SK-N-SH (cell line): Measurements from ENCODE around the gene MAPK4. TPM values are rescaled to one million over a fixed set of nuclear protein-coding genes. Genes with fewer than 3 reads are reported as not detected.

Experiments
- CTCF ChIA-PET: fragments of 300-600, 350-600 bp; formaldehyde crosslinking; extraction: SDS; loops from one replicate; lab custom pipeline; 2021; lab: Yijun Ruan, JAX
- POLR2A ChIA-PET: fragments of 350-600 bp; sonication (Branson Sonifier 250); formaldehyde crosslinking; extraction: SDS; loops from one replicate; lab custom pipeline; 2020; ENCODE audit warnings: antibody characterized with exemption, inconsistent platforms; lab: Yijun Ruan, JAX
- DNase-seq: peaks from one replicate; pipeline ENCODE4 v3.0.0; 2012
- H2AFZ ChIP-seq: fragments of 200-600 bp; sonication (generic); 2 replicates; pipeline ENCODE4 v1.8.1; 2016; ENCODE audit warnings: antibody characterized with exemption, mild to moderate bottlenecking, low read depth
- H3F3A ChIP-seq: fragments of 200-600 bp; sonication (generic); replicated peaks from 2 replicates; pipeline ENCODE3; 2016; ENCODE audit warnings: antibody characterized with exemption, mild to moderate bottlenecking; ENCODE audit not compliant: insufficient read depth
- H3K27ac ChIP-seq, 2 experiments: fragments of 200-500 bp in 1 of 2; fragments of 200-600 bp in 1 of 2; sonication (Bioruptor generic) in 1 of 2; sonication (generic), shearing (Covaris generic) in 1 of 2; 2 replicates each; pipeline versions ENCODE4 v1.5.1 to v1.6.1; 2014 to 2016; ENCODE audit warnings: low read depth in 2 of 2, inconsistent platforms in 1 of 2, low read length in 1 of 2, mild to moderate bottlenecking in 1 of 2, mixed read lengths in 1 of 2
- H3K27me3 ChIP-seq: fragments of 200-600 bp; sonication (generic), shearing (Covaris generic); 2 replicates; pipeline ENCODE4 v1.6.1; 2016; ENCODE audit warnings: mixed run types; ENCODE audit not compliant: insufficient read depth
- H3K36me3 ChIP-seq, 2 experiments: fragments of 200-500 bp in 1 of 2; fragments of 200-600 bp in 1 of 2; sonication (Bioruptor generic) in 1 of 2; sonication (generic) in 1 of 2; replicated peaks in 1 of 2; 2 replicates each; pipeline versions ENCODE3 to v1.5.1; 2014 to 2016; ENCODE audit warnings: low read length in 1 of 2, mild to moderate bottlenecking in 1 of 2; ENCODE audit not compliant: insufficient read depth in 2 of 2, control insufficient read depth in 1 of 2
- H3K4me1 ChIP-seq, 2 experiments: fragments of 200-500 bp in 1 of 2; fragments of 200-600 bp in 1 of 2; sonication (Bioruptor generic) in 1 of 2; sonication (generic), shearing (Covaris generic) in 1 of 2; 2 replicates each; pipeline versions ENCODE4 v1.5.1 to v1.6.1; 2014 to 2016; ENCODE audit warnings: low read depth in 1 of 2, low read length in 1 of 2, mixed run types in 1 of 2; ENCODE audit not compliant: insufficient read depth in 2 of 2, control insufficient read depth in 1 of 2
- H3K4me2 ChIP-seq: fragments of 200-600 bp; sonication (generic), shearing (Covaris generic); 2 replicates; pipeline ENCODE4 v1.6.1; 2017; ENCODE audit warnings: mixed run types
- H3K4me3 ChIP-seq, 2 experiments: fragments of 200-500 bp in 1 of 2; fragments of 200-600 bp in 1 of 2; sonication (Bioruptor generic) in 1 of 2; sonication (generic), shearing (Covaris generic) in 1 of 2; 2 replicates each; pipeline versions ENCODE4 v1.5.1 to v1.8.1; 2014 to 2016; ENCODE audit warnings: low read depth in 2 of 2, inconsistent platforms in 1 of 2, low read length in 1 of 2, mild to moderate bottlenecking in 1 of 2, mixed read lengths in 1 of 2, moderate library complexity in 1 of 2
- H3K79me2 ChIP-seq: fragments of 200-600 bp; sonication (generic); 2 replicates; pipeline ENCODE4 v1.8.1; 2017; ENCODE audit warnings: mild to moderate bottlenecking; ENCODE audit not compliant: insufficient read depth
- H3K9ac ChIP-seq: fragments of 200-600 bp; sonication (generic); 2 replicates; pipeline ENCODE4 v1.6.1; 2017; ENCODE audit warnings: mixed run types
- H3K9me2 ChIP-seq: fragments of 200-600 bp; sonication (generic); 2 replicates; pipeline ENCODE4 v1.6.1; 2017; ENCODE audit warnings: mixed run types
- H3K9me3 ChIP-seq: fragments of 200-600 bp; sonication (generic); 2 replicates; pipeline ENCODE4 v1.6.1; 2017; ENCODE audit warnings: mixed run types, mild to moderate bottlenecking, moderate library complexity
- H4K20me1 ChIP-seq: fragments of 200-600 bp; sonication (generic); 2 replicates; pipeline ENCODE4 v1.6.1; 2017; ENCODE audit warnings: mild to moderate bottlenecking, mixed run types; ENCODE audit not compliant: insufficient read depth
- EZH2phosphoT487 ChIP-seq: fragments of 200-600 bp; sonication (generic); IDR thresholded peaks from 2 replicates; pipeline ENCODE4 v1.6.1; 2017; ENCODE audit warnings: low read depth, mixed run types, mild to moderate bottlenecking, antibody characterized with exemption, moderate library complexity, borderline replicate concordance
- FOSL2 ChIP-seq: IDR thresholded peaks from 2 replicates; pipeline ENCODE4 v1.4.0; 2012; ENCODE audit warnings: low read depth, mild to moderate bottlenecking, moderate library complexity, borderline replicate concordance
- NRF1 ChIP-seq: IDR thresholded peaks from 2 replicates; pipeline ENCODE4 v1.6.1; 2012; ENCODE audit warnings: low read depth, mild to moderate bottlenecking, low read length
- RAD21 ChIP-seq: IDR thresholded peaks from 2 replicates; pipeline ENCODE4 v1.6.1; 2012; ENCODE audit warnings: mild to moderate bottlenecking, low read length
- SIN3A ChIP-seq: IDR thresholded peaks from 2 replicates; pipeline ENCODE4 v1.6.1; 2012; ENCODE audit warnings: low read depth, mild to moderate bottlenecking, low read length, moderate library complexity, borderline replicate concordance
- SMC3 ChIP-seq: IDR thresholded peaks from 2 replicates; pipeline ENCODE4 v1.6.1; 2012; ENCODE audit warnings: low read depth, low read length, improper control_type of control experiment
- TAF1 ChIP-seq: IDR thresholded peaks from 2 replicates; pipeline ENCODE4 v1.6.1; 2012; ENCODE audit warnings: low read depth, mild to moderate bottlenecking, low read length, moderate library complexity, borderline replicate concordance
- WGBS: methylation state at CpG from one replicate; pipeline ENCODE4 v1.1.6; 2017; ENCODE audit warnings: low lambda C conversion rate; 5-methylcytosine and 5-hydroxymethylcytosine counted together
- polyA plus RNA-seq, 3 experiments: library from polyadenylated mRNA; depleted of rRNA; stranded (reverse); fragments of >200 nt; gene quantifications; 2 replicates each; pipeline ENCODE4 v1.2.3, GENCODE V29; 2012
- TF ChIP-seq, protein P1 (sequence below): IDR thresholded peaks from 2 replicates; pipeline ENCODE4 v1.4.0; 2012; ENCODE audit warnings: low read depth, borderline replicate concordance
- TF ChIP-seq, protein P2 (sequence below): fragments of 150-350 bp; IDR thresholded peaks from 2 replicates; pipeline ENCODE4 v1.6.1; 2016; ENCODE audit warnings: mild to moderate bottlenecking, low read depth, low read length

Gene MAPK4
- polyA plus RNA-seq, 1 of the 3 experiments (the other 2 are of a cell fraction): 0.02 TPM

DNA sequence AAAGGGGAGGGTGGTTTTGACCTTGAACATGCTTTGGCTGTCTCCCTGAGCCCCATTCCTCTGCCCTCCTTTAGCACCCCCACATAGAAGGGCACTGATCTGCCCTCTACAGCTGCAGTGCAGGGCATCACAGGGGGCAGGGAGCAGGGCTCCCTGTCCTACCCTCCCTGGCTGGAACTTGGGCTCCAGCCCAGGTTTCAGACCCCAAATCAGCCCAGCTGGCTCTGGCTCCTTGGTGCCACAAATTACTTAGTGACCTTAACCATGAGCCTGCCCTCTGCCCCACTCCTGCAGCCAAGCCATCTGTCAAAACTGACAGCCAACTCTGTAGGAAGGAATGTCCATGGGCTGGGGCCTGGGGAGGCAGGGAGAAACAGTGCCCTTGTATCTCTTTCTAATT is 105.6 kb downstream of the MAPK4 start:
- Histone ChIP-seq H3K4me1 (no peaks in the 10 kb centered on the region), H3K79me2 (no peaks in the 10 kb centered on the region)
- POLR2A ChIA-PET: no interaction called here

DNA sequence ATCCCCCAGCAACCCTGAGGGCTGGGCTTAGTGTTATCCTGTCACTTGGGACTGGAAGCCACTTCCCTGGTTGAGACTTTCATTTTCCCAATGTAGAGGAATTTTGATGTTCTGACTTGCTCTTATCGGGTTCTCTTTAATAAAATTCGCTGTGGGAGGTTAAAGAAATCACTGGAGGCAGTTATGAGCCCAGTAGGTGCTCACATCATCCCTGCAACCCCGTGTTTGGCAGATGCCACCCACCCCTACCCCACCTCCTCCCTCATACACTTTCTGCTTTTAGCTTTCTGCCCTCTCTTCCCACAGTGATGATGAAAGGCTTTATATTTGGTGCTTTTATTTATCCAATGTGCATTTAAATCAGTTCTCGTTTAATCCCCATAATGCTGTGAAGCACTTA is 106.6 kb downstream of the MAPK4 start:
- no peak overlapping the region for H2AFZ ChIP-seq
- H3K9me3 ChIP-seq: peaks cover 4% of the 10 kb centered on the region; the same call in 1 of the 2 replicates
- H3F3A ChIP-seq: no peaks in the 10 kb centered on the region
- no peaks in the 10 kb centered on the region for H3K36me3 ChIP-seq
- H3K9me2 ChIP-seq: no peaks in the 10 kb centered on the region
- no peak for DNase-seq
- H3K4me1 ChIP-seq: no peaks in the 10 kb centered on the region
- H3K27ac ChIP-seq: no peak overlapping the region
- no peak overlapping the region for H3K4me3 ChIP-seq
- H3K4me2 ChIP-seq: no peak overlapping the region
- ChIA-PET CTCF (no interaction called here), POLR2A (no interaction called here)
- no peaks in the 10 kb centered on the region for H3K79me2 ChIP-seq
- 11% methylated on average over 4 of the region's 4 CpGs for WGBS
- TF ChIP-seq, protein P1, sequence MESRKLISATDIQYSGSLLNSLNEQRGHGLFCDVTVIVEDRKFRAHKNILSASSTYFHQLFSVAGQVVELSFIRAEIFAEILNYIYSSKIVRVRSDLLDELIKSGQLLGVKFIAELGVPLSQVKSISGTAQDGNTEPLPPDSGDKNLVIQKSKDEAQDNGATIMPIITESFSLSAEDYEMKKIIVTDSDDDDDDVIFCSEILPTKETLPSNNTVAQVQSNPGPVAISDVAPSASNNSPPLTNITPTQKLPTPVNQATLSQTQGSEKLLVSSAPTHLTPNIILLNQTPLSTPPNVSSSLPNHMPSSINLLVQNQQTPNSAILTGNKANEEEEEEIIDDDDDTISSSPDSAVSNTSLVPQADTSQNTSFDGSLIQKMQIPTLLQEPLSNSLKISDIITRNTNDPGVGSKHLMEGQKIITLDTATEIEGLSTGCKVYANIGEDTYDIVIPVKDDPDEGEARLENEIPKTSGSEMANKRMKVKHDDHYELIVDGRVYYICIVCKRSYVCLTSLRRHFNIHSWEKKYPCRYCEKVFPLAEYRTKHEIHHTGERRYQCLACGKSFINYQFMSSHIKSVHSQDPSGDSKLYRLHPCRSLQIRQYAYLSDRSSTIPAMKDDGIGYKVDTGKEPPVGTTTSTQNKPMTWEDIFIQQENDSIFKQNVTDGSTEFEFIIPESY: no peak
- TF ChIP-seq SIN3A (no peak), FOSL2 (no peak), EZH2phosphoT487 (no peak), RAD21 (no peak)
- TF ChIP-seq, protein P2, sequence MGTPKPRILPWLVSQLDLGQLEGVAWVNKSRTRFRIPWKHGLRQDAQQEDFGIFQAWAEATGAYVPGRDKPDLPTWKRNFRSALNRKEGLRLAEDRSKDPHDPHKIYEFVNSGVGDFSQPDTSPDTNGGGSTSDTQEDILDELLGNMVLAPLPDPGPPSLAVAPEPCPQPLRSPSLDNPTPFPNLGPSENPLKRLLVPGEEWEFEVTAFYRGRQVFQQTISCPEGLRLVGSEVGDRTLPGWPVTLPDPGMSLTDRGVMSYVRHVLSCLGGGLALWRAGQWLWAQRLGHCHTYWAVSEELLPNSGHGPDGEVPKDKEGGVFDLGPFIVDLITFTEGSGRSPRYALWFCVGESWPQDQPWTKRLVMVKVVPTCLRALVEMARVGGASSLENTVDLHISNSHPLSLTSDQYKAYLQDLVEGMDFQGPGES: no peak
- no peaks in the 10 kb centered on the region for H3K27me3 ChIP-seq
- no peaks in the 10 kb centered on the region for H4K20me1 ChIP-seq
- H3K9ac ChIP-seq: no peak overlapping the region

More for the DNA sequence above, 105.6 kb downstream of the MAPK4 start:
- no peak overlapping the region for H3K27ac ChIP-seq
- TF ChIP-seq TAF1 (no peak), NRF1 (no peak), SMC3 (no peak), EZH2phosphoT487 (no peak), SIN3A (no peak)
- TF ChIP-seq, protein P2: no peak
- H3F3A ChIP-seq: no peaks in the 10 kb centered on the region
- no peak overlapping the region for H2AFZ ChIP-seq
- CTCF ChIA-PET: no interaction called here
- no peak overlapping the region for H3K4me3 ChIP-seq
- H3K9me3 ChIP-seq: peaks cover 4% of the 10 kb centered on the region; the same call in 1 of the 2 replicates
- H3K36me3 ChIP-seq: no peaks in the 10 kb centered on the region
- no peaks in the 10 kb centered on the region for H3K9me2 ChIP-seq
- H4K20me1 ChIP-seq: no peaks in the 10 kb centered on the region
- DNase-seq: no peak
- no peaks in the 10 kb centered on the region for H3K27me3 ChIP-seq
- H3K4me2 ChIP-seq: no peak overlapping the region
- H3K9ac ChIP-seq: no peak overlapping the region
